Brain microvascular endothelial cell (primary cell): Measurements from ENCODE around the gene NUMB.

ENCODE experiments used
- DNase-seq: peaks from one replicate; pipeline ENCODE4 v3.0.0-alpha.2; 2020
- H3K27ac ChIP-seq: fragments of 250-450 bp; sonication (Bioruptor Pico); 2 replicates; pipeline ENCODE4 v1.5.1; 2020; ENCODE audit warnings: mild to moderate bottlenecking, moderate library complexity
- H3K27me3 ChIP-seq: fragments of 250-450 bp; sonication (Bioruptor Pico); replicated peaks from 2 replicates; pipeline ENCODE4 v1.5.1; 2020; ENCODE audit warnings: mild to moderate bottlenecking
- H3K36me3 ChIP-seq: fragments of 250-450 bp; sonication (Bioruptor Pico); replicated peaks from 2 replicates; pipeline ENCODE4 v1.5.1; 2020; ENCODE audit warnings: mild to moderate bottlenecking
- H3K4me3 ChIP-seq: 2 replicates; pipeline ENCODE4 v1.5.1; 2011; ENCODE audit warnings: low read depth, mild to moderate bottlenecking, control low read depth, low read length, moderate library complexity
- CTCF ChIP-seq: IDR thresholded peaks from 2 replicates; pipeline ENCODE4 v1.5.1; 2011; ENCODE audit warnings: low read depth, mild to moderate bottlenecking, moderate library complexity, low read length, control low read depth, inconsistent platforms; ENCODE audit errors: missing control alignments
- in situ Hi-C: cut with HindIII; loops from 2 replicates; pipeline ENCODE4 v1.10.0; 2017; ENCODE audit warnings: low sequenced_read_pairs, low pct_ligation_motif_present

NUMB gene

GRCh38 chr14:73225496-73225895 lies 232.8 kb downstream of the NUMB start:
- no peak for TF ChIP-seq CTCF
- peaks cover 3% of the 10 kb centered on the region for H3K36me3 ChIP-seq

More at GRCh38 chr14:73225496-73225895, 232.8 kb downstream of the NUMB start:
- no peak overlapping the region for H3K27ac ChIP-seq
- no peak overlapping the region for H3K4me3 ChIP-seq
- H3K27me3 ChIP-seq: no peaks in the 10 kb centered on the region
- in situ Hi-C loops: no loop called here
- no peak for DNase-seq
